ENCODE data around the gene RNF113B. TPM values are rescaled to one million over a fixed set of nuclear protein-coding genes. Genes with fewer than 3 reads are reported as not detected.

RNF113B gene
- polyA plus RNA-seq, 2 of the 4 experiments (the other 2 are of a cell fraction): not detected

GRCh38 chr13:98201984-98202383 lies 24.9 kb upstream of the RNF113B start:
- ChIA-PET CTCF (no interaction called here), POLR2A (no interaction called here)
- FAIRE-seq (no peak), ATAC-seq (no peak), DNase-seq (ENCODE audit: low read depth in 1 of 2, low spot score in 1 of 2) (no peak)
- H3K4me3 ChIP-seq: no peak overlapping the region
- H3K4me2 ChIP-seq: no peak overlapping the region
- 87% methylated on average over 6 of the region's 6 CpGs for WGBS (ENCODE audit: missing lambda C conversion rate)
- no peak overlapping the region for H3K27ac ChIP-seq
- peaks cover 7% of the 10 kb centered on the region; the same call in 1 of the 3 replicates for H3K9me3 ChIP-seq
- H3K4me1 ChIP-seq: 0 out of 3 replicates have a peak, but pooled peaks cover 6% of the 10 kb centered on the region
- TF ChIP-seq BHLHE40 (IDR thresholded peaks at IDR 0.05; ENCODE audit: low read depth, low read length) (no peak), MAFK (IDR thresholded peaks at IDR 0.05; ENCODE audit: partially characterized antibody) (no peak), GATA3 (IDR thresholded peaks at IDR 0.05; ENCODE audit: borderline replicate concordance) (no peak), EHMT2 (IDR thresholded peaks at IDR 0.05; ENCODE audit: low read depth) (no peak), MAZ (IDR thresholded peaks at IDR 0.05; ENCODE audit: borderline replicate concordance, low read depth, low read length) (no peak), RFX5 (IDR thresholded peaks at IDR 0.05) (no peak), REST (IDR thresholded peaks at IDR 0.05) (no peak), SMC3 (IDR thresholded peaks at IDR 0.05) (no peak), HOXB5 (CRISPR knock-in tag; IDR thresholded peaks at IDR 0.05) (no peak), JUN (IDR thresholded peaks at IDR 0.05) (no peak), ZSCAN20 (CRISPR knock-in tag; IDR thresholded peaks at IDR 0.05) (no peak), TP53 (CRISPR knock-in tag; IDR thresholded peaks at IDR 0.05) (no peak), RNF2 (IDR thresholded peaks at IDR 0.05; ENCODE audit: borderline replicate concordance, low read depth) (no peak), NR3C1 (IDR thresholded peaks at IDR 0.05) (no peak), NPAS2 (CRISPR knock-in tag; IDR thresholded peaks at IDR 0.05; ENCODE audit: borderline replicate concordance) (no peak), E2F6 (IDR thresholded peaks at IDR 0.05; ENCODE audit: borderline replicate concordance, low read depth) (no peak)
- TF ChIP-seq, protein P1, sequence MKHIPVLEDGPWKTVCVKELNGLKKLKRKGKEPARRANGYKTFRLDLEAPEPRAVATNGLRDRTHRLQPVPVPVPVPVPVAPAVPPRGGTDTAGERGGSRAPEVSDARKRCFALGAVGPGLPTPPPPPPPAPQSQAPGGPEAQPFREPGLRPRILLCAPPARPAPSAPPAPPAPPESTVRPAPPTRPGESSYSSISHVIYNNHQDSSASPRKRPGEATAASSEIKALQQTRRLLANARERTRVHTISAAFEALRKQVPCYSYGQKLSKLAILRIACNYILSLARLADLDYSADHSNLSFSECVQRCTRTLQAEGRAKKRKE (CRISPR knock-in tag; IDR thresholded peaks at IDR 0.05; ENCODE audit: low read depth): no peak
- TF ChIP-seq, protein P2, sequence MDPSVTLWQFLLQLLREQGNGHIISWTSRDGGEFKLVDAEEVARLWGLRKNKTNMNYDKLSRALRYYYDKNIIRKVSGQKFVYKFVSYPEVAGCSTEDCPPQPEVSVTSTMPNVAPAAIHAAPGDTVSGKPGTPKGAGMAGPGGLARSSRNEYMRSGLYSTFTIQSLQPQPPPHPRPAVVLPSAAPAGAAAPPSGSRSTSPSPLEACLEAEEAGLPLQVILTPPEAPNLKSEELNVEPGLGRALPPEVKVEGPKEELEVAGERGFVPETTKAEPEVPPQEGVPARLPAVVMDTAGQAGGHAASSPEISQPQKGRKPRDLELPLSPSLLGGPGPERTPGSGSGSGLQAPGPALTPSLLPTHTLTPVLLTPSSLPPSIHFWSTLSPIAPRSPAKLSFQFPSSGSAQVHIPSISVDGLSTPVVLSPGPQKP (IDR thresholded peaks at IDR 0.05; ENCODE audit: low read depth, low read length): no peak
- TF ChIP-seq, protein P3, sequence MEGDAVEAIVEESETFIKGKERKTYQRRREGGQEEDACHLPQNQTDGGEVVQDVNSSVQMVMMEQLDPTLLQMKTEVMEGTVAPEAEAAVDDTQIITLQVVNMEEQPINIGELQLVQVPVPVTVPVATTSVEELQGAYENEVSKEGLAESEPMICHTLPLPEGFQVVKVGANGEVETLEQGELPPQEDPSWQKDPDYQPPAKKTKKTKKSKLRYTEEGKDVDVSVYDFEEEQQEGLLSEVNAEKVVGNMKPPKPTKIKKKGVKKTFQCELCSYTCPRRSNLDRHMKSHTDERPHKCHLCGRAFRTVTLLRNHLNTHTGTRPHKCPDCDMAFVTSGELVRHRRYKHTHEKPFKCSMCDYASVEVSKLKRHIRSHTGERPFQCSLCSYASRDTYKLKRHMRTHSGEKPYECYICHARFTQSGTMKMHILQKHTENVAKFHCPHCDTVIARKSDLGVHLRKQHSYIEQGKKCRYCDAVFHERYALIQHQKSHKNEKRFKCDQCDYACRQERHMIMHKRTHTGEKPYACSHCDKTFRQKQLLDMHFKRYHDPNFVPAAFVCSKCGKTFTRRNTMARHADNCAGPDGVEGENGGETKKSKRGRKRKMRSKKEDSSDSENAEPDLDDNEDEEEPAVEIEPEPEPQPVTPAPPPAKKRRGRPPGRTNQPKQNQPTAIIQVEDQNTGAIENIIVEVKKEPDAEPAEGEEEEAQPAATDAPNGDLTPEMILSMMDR (IDR thresholded peaks at IDR 0.05): no peak

DNA sequence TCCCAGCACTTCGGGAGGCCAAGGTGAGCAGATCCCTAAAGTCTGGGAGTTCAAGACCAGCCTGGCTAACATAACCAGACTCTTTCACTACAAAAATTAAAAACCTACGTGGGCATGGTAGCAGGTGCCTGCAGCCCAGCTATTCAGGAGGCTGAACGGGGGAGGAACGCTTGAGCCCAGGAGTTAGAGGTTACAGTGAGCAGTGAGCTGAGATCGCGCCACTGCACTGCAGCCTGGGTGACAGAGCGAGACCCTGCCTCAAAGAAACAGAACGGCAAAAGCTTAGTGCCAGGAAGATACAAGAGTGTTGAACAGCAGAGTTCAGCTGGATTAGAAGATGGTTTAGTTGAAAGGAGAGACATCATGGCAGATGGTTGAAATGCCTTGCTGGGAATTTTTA lies 24.1 kb upstream of the RNF113B start:
- ATAC-seq (no peak), FAIRE-seq (no peak), DNase-seq (ENCODE audit: low read depth in 1 of 2, low spot score in 1 of 2) (no peak)
- H3K4me1 ChIP-seq: 0 out of 3 replicates have a peak, but pooled peaks cover 3% of the 10 kb centered on the region
- peaks cover 6% of the 10 kb centered on the region; the same call in 1 of the 3 replicates for H3K9me3 ChIP-seq
- CTCF ChIA-PET: no interaction called here
- TF ChIP-seq PHF8 (IDR thresholded peaks at IDR 0.05; ENCODE audit: borderline replicate concordance, low read depth) (no peak), BHLHE40 (IDR thresholded peaks at IDR 0.05; ENCODE audit: low read depth, low read length) (no peak), FOXS1 (CRISPR knock-in tag; IDR thresholded peaks at IDR 0.05) (no peak), REST (IDR thresholded peaks at IDR 0.05) (no peak), POLR2A (IDR thresholded peaks at IDR 0.05; ENCODE audit: low read length) (no peak), JUNB (IDR thresholded peaks at IDR 0.05) (no peak), CHD2 (IDR thresholded peaks at IDR 0.05; ENCODE audit: low read length, partially characterized antibody) (no peak), RARB (CRISPR knock-in tag; IDR thresholded peaks at IDR 0.05) (no peak), HOXB5 (CRISPR knock-in tag; IDR thresholded peaks at IDR 0.05) (no peak)
- POLR2A ChIA-PET: no interaction called here
- no peak overlapping the region for H3K4me2 ChIP-seq
- no peak overlapping the region for H3K4me3 ChIP-seq
- WGBS (ENCODE audit: missing lambda C conversion rate): 75% methylated on average over 8 of the region's 8 CpGs
- no peak overlapping the region for H3K27ac ChIP-seq
